GM21786 (cell line): ENCODE results near the gene MICALL1.
"Not testable (repeated sequence)": the region's sequence is repeated elsewhere in the genome, so short reads cannot be mapped to it uniquely, and the experiment has no call there.

ENCODE experiments used
- ATAC-seq: cut with Tn5 transposase; IDR thresholded peaks from one replicate; pipeline ENCODE4 v1.9.1; 2021; ENCODE audit not compliant: unreplicated experiment

Gene MICALL1

DNA sequence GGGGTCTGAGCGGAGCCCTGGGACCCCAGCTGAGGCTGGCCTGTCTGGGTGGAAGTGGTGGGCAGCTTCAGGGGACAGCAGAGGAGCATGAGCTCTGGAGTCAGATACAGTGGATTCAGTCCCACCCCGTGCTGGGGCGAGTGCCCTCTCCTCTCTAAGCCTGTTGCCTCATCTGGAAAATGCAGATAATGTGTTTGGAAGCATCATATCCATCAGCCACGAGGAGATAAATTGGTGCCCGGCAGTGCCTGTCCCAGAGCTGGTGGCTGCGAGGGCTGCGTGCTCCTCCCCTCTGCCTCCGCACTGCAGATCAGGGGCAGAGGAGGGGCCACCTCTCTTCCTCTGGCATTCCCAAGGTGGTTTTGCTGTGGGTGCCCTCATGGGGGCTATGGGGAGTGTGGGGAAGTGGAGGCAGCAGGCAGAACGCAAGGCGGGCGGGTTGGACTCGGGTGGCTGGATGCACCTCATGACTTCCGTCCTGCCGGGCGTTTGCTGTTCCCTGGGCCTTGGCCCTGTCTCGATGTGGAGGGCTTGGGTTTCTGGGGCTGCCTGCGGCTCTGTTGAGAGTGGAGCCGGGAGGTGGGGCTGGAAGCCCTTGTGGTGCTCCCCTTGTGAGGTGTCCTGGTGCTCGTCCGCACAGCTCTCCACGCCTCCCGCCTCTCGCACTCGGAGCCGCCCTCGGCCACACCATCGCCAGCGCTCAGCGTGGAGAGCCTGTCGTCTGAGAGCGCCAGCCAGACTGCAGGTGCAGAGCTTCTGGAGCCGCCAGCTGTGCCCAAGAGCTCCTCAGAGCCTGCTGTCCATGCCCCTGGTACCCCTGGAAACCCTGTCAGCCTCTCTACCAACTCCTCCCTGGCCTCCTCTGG lies 20.9 kb downstream of the MICALL1 start:
- ATAC-seq = no peak

DNA sequence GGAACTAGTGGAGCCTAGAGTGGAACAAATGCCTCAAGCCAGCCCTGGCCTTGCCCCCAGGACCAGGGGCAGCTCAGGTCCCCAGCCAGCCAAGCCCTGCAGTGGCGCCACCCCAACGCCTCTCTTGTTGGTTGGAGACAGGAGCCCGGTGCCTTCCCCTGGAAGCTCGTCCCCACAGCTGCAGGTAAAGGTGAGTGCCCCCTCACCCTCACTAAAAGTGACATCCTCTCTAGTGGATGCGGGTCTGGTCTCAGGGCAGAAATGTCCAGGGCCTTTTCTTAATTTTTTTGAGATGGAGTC lies 21.5 kb downstream of the MICALL1 start:
- ATAC-seq = no peak

DNA sequence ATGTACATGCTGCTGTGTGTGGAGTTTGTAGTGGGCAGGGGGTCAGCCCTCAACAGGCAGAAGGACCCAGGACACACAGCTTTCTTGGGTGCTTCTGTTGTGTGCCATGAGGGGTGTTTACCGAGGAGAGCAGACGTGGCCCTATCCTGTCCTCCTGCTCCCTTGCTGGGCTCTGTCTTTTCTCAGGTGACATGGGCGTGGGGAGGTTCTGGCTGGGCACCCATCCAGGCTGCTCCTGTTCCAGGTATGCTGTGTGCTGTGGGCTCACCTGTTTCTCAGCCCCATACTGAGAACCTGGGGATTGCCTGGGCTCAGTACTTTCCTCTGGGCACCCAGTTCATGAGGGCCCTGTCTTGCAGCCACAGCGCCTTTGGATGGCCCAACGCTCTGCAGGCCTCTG lies 23.3 kb downstream of the MICALL1 start:
- ATAC-seq = no peak

DNA sequence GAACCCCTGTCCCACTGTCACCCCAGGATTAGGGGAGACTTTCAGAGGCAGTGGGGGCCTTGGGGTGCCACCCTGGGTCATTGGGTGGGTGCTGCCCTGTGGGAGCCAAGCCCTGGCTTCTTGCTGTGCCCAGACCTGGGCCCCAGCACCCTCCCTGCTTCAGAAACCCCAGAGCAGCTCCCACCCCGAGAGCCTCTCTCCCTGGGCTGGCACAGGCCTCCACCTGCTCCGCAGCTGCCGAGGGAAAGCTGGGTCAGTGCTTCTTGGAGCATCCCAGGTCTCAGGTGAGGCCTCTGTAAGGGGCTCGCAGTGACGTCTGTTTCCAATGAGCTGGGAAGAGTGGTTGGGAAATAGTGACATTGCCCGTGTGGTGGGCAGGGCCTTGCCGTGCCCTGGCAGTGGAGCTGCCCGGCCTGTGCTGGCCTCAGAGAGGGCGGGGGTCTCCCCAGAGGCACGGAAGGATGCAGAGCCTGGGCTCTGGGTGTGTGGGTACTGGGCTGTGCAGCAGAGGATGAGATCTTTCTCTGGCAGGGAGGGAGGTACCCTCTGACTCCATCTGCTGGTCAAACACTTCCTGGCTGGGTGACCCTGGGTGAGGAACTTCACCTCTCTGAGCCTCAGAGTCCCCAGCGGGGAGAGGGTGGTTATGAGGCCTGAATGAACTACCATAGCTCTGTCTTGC lies 24.3 kb downstream of the MICALL1 start:
- ATAC-seq = no peak

GRCh38 chr22:37930952-37931440 lies 24.9 kb downstream of the MICALL1 start:
- no peak for ATAC-seq

DNA sequence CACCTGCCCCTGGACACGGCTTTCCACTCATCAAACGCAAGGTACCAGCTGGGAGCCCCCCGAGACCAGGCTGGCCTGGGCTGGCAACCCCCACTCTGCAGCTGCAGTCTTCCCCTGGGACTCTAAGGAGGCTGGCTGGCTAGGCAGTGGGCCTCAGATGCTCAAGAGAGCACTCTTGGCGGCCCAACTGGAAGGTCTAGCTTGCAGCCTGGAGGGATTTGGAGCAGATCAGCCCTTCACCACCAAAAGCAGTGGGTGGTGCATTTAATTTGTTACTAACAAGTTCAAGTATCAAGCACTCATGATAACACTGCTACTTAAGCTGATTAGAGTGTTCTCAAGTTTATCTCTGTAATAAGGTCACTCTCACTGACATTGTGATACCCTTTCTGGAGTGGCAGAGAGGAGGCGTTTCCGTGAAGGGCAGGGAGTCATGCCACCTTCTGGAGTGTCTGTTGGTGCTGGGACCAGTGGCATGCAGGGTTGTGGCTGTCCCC lies 25.8 kb downstream of the MICALL1 start:
- ATAC-seq = no peak

DNA sequence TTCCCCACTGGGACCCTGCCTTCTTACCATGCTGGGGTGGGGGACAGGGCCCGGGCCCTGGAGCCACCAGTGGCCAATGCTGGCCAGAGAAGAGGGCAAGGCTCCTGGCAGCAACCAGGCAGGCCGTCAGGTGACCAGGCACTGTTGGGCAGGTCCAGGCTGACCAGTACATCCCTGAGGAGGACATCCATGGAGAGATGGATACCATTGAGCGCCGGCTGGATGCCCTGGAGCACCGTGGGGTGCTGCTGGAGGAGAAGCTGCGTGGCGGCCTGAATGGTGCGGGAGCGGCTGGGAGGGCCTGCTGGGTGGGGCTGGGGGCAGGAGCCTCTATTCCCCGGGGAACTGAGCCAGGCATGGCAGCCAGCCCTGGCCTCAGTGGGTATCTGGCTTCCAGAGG lies 26.3 kb downstream of the MICALL1 start:
- no peak for ATAC-seq

DNA sequence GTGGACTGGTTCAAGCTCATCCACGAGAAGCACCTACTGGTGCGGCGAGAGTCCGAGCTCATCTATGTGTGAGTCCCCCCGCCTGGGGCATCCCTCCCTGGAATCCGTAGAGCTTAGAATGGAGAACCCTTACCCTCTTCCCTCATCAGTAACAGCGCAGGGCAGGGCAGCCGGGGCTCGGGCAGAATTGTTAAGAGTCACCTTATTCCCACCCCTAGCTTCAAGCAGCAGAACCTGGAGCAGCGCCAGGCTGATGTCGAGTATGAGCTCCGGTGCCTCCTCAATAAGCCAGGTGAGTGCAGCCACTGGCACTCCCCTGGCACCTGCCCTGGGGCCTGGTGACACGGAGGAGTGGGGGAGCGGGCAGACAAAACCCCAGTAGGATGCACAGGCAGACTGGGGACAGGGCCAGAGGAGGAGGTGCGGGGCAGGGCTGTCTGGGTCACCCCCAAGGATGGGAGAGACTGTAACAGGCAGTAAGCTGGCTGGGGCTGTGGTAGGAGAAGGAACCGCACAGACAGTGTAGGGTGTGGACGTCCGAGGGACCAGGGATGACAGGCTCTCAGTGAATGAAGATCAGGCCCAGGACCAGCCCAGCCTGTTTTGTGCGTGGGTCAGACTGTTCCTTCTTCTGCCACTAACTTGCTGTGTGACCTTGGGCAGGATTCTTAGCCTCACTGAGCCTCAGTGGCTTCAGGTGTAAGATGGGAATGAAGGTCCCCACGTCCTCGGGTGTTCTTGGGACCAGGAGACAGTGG lies 26.9 kb downstream of the MICALL1 start:
- ATAC-seq = no peak

DNA sequence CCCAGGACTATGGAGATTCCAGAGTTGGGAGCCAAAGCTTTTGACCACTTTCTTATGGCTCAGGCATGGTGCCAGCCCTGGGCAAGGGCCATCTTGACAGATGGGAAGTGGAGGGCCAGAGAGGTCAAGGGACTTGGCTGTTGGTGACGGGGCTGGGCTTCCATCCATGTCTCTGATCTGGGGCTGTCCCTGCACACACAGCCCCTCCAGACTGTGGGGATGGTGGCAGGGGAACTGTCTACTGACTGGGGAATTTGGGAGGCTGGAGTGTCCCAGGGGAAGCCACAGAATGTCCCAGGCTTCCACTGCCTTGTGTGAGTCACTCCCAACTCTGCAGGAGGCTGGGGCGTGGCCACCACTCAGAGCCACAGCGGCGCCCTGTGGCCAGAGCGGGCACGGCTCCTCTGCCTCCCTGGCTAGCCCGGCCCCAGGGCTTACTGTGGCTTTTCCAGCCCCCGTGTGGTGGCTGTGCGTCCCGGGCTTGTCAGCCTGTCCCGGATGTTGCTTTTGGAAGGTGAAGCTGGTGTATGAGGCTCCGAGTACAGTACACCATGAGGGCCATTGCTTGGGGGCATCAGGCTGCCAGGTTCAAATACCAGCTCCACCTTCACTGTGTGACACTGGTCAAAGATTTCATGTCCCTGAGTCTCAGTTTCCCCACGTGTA lies 27.7 kb downstream of the MICALL1 start:
- ATAC-seq = no peak

DNA sequence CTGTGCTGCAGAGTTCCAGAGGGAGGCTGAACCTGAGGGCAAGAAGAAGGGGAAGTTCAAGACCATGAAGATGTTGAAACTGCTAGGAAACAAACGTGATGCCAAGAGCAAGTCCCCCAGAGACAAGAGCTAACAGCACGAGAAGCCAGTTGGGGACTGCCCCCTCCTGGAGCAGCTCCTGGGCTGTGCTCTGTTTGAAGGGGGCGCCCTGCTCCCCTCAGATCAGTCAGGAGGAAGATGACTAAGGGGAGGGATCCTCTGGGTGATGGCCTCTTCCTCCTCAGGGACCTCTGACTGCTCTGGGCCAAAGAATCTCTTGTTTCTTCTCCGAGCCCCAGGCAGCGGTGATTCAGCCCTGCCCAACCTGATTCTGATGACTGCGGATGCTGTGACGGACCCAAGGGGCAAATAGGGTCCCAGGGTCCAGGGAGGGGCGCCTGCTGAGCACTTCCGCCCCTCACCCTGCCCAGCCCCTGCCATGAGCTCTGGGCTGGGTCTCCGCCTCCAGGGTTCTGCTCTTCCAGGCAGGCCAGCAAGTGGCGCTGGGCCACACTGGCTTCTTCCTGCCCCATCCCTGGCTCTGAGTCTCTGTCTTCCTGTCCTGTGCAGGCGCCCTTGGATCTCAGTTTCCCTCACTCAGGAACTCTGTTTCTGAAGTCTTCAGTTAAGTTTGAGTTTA lies 34.7 kb downstream of the MICALL1 start:
- no peak for ATAC-seq

DNA sequence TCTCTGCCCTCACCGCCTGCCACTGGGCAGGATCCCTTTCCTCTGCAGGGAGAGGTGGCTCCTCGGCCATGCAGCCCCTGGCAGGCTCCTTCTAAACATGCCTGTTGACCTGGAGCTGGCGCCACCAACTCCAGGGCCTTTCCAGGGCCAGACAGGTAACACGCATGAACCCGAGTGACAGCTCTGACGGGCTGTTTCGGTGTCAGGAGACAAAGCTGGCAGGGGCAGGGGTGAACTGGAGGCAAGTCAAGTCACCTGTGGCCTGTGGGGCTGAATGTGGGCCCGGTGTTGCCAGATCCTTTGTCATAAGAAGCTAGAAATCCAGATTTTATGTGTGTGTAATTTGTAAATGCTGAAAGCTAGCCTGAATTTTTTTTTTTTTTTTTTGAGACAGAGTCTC lies 36.0 kb downstream of the MICALL1 start:
- ATAC-seq = no peak

- ATAC-seq = no peak
These were observed 37.2 kb downstream of the MICALL1 start for GRCh38 chr22:37943136-37943824.

DNA sequence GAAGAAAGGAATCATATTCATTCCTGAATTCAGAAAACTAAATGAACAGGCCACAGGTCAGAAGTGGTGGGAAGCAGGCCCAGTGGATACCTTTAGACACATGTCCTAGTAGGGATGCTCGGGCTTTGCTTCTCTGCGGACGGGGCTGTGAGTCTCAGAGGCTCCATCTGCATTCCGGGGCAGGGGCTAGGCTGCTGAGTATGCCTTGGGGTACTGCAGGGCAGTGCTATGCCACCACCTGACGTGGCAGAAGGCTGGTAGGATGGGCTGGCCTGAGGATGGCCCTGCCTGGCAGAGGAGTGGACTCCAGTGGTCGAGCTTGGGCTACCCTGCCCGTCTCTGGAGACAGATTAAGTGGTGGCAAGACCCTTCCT lies 37.7 kb downstream of the MICALL1 start:
- no peak for ATAC-seq

DNA sequence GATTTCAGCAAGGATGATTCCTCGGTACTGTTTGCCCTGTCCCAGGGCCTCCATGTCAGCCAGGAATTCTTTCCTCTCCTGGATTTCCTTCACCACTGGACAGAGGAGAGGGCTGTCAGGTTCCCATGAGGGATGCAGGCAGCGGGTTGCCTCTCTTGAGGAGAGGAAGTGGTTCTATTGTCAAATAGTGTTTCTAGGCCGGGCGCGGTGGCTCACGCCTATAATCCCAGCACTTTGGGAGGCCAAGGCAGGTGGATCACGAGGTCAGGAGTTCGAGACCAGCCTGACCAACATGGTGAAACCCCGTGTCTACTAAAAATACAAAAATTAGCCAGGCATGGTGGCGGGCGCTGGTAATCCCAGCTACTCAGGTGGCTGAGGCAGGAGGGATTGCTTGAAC lies 38.3 kb downstream of the MICALL1 start:
- not testable (repeated sequence) for ATAC-seq

GRCh38 chr22:37947142-37947795 lies 41.2 kb downstream of the MICALL1 start:
- ATAC-seq = not testable (repeated sequence)

- no peak for ATAC-seq
These were observed 45.2 kb downstream of the MICALL1 start for GRCh38 chr22:37951305-37951704.

DNA sequence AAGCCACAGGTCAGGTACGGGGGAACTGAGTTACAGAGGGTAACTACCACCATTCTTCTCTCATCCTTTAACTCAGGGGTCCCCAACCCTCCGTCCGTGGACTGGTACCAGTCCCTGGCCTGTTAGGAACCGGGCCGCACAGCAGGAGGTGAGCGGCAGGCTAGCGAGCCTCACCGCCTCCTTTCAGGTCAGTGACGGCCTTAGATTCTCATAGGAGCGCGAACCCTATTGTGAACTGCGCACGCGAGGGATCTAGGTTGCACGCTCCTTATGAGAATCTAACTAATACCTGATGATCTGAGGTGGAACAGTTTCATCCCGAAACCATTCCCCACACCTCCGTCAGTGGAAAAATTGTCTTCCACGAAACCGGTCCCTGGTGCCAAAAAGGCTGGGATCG lies 46.5 kb downstream of the MICALL1 start:
- ATAC-seq = not testable (repeated sequence)

- ATAC-seq = no peak
These were observed 47.0 kb downstream of the MICALL1 start for GRCh38 chr22:37953062-37953436.

DNA sequence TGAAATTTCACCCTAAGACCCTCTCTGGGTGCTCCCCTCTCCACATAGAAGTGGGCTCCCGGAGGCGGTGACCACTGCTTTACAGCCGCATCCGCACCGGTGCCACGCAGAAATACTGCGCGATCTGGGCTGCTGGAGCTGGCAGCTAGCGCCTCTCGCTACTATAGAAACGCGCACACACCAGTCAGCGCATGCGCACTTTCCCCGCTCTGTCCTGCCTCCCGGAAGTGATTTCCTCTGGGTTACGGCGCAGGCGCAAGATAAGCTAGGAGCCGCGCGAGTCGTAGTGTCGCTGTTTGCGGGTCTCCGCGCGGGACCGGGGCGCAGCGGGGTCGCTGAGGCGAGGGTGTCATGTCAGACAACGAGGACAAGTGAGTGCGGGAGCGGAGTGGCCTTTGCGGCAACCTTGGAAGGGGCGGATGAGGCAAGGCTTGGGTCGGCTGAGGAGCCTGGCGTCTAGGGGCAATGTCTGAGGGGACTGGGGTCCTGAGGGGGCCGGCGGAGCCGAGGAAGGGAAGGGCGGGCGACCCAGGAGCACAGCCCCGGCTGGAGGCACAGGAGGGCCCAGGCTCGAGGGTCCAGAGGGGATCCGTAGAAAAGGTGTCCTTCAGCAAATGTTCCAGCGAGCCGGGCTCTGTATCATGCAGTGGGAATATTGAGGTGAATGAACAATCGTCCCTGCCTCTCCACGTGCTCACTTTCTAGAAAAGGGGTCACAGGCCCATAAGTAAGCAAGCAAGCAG lies 47.5 kb downstream of the MICALL1 start, which contains the start of the genes C22orf23 and POLR2F:
TSS of gene C22orf23 (minus strand) at position 165 of the 743 bp plus-strand sequence. CDS start 452 bp downstream, outside the sequence.
TSS of gene POLR2F (plus strand) at position 263 of the 743 bp plus-strand sequence. CDS start at position 352, 89 bp downstream.
- ATAC-seq = peak; percentile 82
